Liver (tissue), 9 donors: ENCODE results near the gene SMPD1. TPM values are rescaled to one million over a fixed set of nuclear protein-coding genes. Genes with fewer than 3 reads are reported as not detected.

Source experiments
- DNase-seq: peaks from one replicate; pipeline ENCODE4 v3.0.0-alpha.2; 2017; ENCODE audit warnings: low spot score
- H3K27ac ChIP-seq, 2 donors: one replicate each; pipeline ENCODE4 v1.7.0; 2013; ENCODE audit warnings: inconsistent platforms in 2 of 2, low read length in 2 of 2, control low read depth in 1 of 2, low read depth in 1 of 2, mild to moderate bottlenecking in 1 of 2
- H3K27me3 ChIP-seq, 4 donors: one replicate each; pipeline versions ENCODE4 v1.6.1 to v1.7.0; 2013; ENCODE audit warnings: low read length in 3 of 4, inconsistent platforms in 1 of 4, mild to moderate bottlenecking in 1 of 4, moderate library complexity in 1 of 4; ENCODE audit not compliant: control insufficient read depth in 4 of 4, insufficient read depth in 4 of 4
- H3K36me3 ChIP-seq, 4 donors: one replicate each; pipeline versions ENCODE4 v1.6.1 to v1.7.0; 2013; ENCODE audit warnings: low read length in 3 of 4, mild to moderate bottlenecking in 3 of 4, low read depth in 1 of 4, moderate library complexity in 1 of 4; ENCODE audit not compliant: control insufficient read depth in 4 of 4, insufficient read depth in 3 of 4
- H3K4me1 ChIP-seq, 4 donors: one replicate each; pipeline versions ENCODE4 v1.6.1 to v1.7.0; 2013; ENCODE audit warnings: low read length in 3 of 4, mild to moderate bottlenecking in 3 of 4, moderate library complexity in 1 of 4; ENCODE audit not compliant: control insufficient read depth in 4 of 4, insufficient read depth in 4 of 4
- H3K4me3 ChIP-seq, 3 donors: one replicate each; pipeline versions ENCODE4 v1.6.1 to v1.7.0; 2013; ENCODE audit warnings: low read length in 3 of 3, control low read depth in 1 of 3, low read depth in 1 of 3, mild to moderate bottlenecking in 1 of 3
- H3K9ac ChIP-seq, 2 donors: one replicate each; pipeline ENCODE4 v1.7.0; 2013; ENCODE audit warnings: low read length in 2 of 2, mild to moderate bottlenecking in 2 of 2, moderate library complexity in 2 of 2, control low read depth in 1 of 2, low read depth in 1 of 2
- H3K9me3 ChIP-seq, 4 donors: one replicate each; pipeline versions ENCODE4 v1.6.1 to v1.7.0; 2013; ENCODE audit warnings: low read length in 3 of 4; ENCODE audit not compliant: control insufficient read depth in 4 of 4
- ATF3 ChIP-seq: IDR thresholded peaks from 2 replicates; pipeline ENCODE4 v1.6.1; 2016; ENCODE audit warnings: antibody characterized with exemption
- CTCF ChIP-seq: fragments of 150-350 bp; IDR thresholded peaks from 2 replicates; pipeline ENCODE4 v1.5.1; 2017; ENCODE audit warnings: improper control_type of control experiment, low read depth, low read length; ENCODE audit not compliant: missing input control
- EGR1 ChIP-seq, 2 donors: IDR thresholded peaks; 2 replicates each; pipeline ENCODE4 v1.6.1; 2016 to 2018; ENCODE audit warnings: antibody characterized with exemption in 2 of 2, low read depth in 2 of 2
- FOXA2 ChIP-seq: IDR thresholded peaks from 2 replicates; pipeline ENCODE4 v1.6.1; 2016; ENCODE audit warnings: antibody characterized with exemption
- GABPA ChIP-seq, 2 donors: IDR thresholded peaks in 1 of 2; conservative IDR thresholded peaks in 1 of 2; 2 replicates each; pipeline ENCODE4 v1.6.1; 2016; ENCODE audit warnings: antibody characterized with exemption in 2 of 2, mild to moderate bottlenecking in 1 of 2, moderate library complexity in 1 of 2
- HNF4A ChIP-seq, 2 donors: conservative IDR thresholded peaks; 2 replicates each; pipeline ENCODE4 v1.6.1; 2016; ENCODE audit warnings: antibody characterized with exemption in 2 of 2, mild to moderate bottlenecking in 2 of 2
- HNF4G ChIP-seq: IDR thresholded peaks from 2 replicates; pipeline ENCODE4 v1.6.1; 2016; ENCODE audit warnings: antibody characterized with exemption
- JUND ChIP-seq, 2 donors: IDR thresholded peaks; 2 replicates each; pipeline ENCODE4 v1.6.1; 2016; ENCODE audit warnings: antibody characterized with exemption in 2 of 2
- MAX ChIP-seq: IDR thresholded peaks from 2 replicates; pipeline ENCODE4 v1.6.1; 2016; ENCODE audit warnings: antibody characterized with exemption
- NR2F2 ChIP-seq: IDR thresholded peaks from 2 replicates; pipeline ENCODE4 v1.6.1; 2016; ENCODE audit warnings: antibody characterized with exemption
- RAD21 ChIP-seq, 2 donors: IDR thresholded peaks; 2 replicates each; pipeline ENCODE4 v1.6.1; 2016; ENCODE audit warnings: antibody characterized with exemption in 2 of 2, mild to moderate bottlenecking in 2 of 2
- REST ChIP-seq: IDR thresholded peaks from 2 replicates; pipeline ENCODE4 v1.6.1; 2016; ENCODE audit warnings: antibody characterized with exemption, mild to moderate bottlenecking
- TAF1 ChIP-seq: conservative IDR thresholded peaks from 2 replicates; pipeline ENCODE4 v1.6.1; 2016; ENCODE audit warnings: antibody characterized with exemption, mild to moderate bottlenecking
- ZBTB33 ChIP-seq: IDR thresholded peaks from 2 replicates; pipeline ENCODE4 v1.6.1; 2016; ENCODE audit warnings: antibody characterized with exemption
- WGBS: extraction: QIAGEN DNeasy Blood & Tissue Kit; methylation state at CpG from one replicate; pipeline ENCODE4 v1.1.7; 2013; 5-methylcytosine and 5-hydroxymethylcytosine counted together
- polyA plus RNA-seq, 2 donors: library from polyadenylated mRNA; stranded (reverse) in 1 of 2; unstranded in 1 of 2; fragments of 200-250 nt in 1 of 2; fragments of >200 nt in 1 of 2; fragmentation: Nextera tagmentation in 1 of 2; extraction: Ambion mirVana in 1 of 2; gene quantifications; one replicate each; pipeline versions ENCODE4 v1.2.1 to v1.2.3, GENCODE V29; 2013 to 2015
- total RNA-seq, 2 donors: library from RNA; depleted of rRNA; stranded (reverse); fragments of >200 nt; gene quantifications; one replicate each; pipeline ENCODE4 v1.2.3, GENCODE V29; 2014
- donor health status: healthy.
- donor health status: healthy.
- donor health status: healthy.
- donor health status: healthy.
- donor health status: healthy.

SMPD1 gene
- total and polyA plus RNA-seq, 4 donors: 15.4 to 91.6 (median 45.4) TPM

GRCh38 chr11:6345366-6345765 lies 44.9 kb upstream of the SMPD1 start:
- Histone ChIP-seq H3K9me3 (no peaks in the 10 kb centered on the region), H3K4me3 (no peak overlapping the region), H3K27ac (no peak overlapping the region), H3K4me1 (no peaks in the 10 kb centered on the region), H3K27me3 (no peaks in the 10 kb centered on the region), H3K36me3 (no peaks in the 10 kb centered on the region), H3K9ac (no peak overlapping the region)
- DNase-seq: no peak
- WGBS: 93% methylated on average over 1 of the region's 1 CpG
- TF ChIP-seq JUND (IDR thresholded peaks at IDR 0.05) (no peak), CTCF (no peak), GABPA (IDR thresholded peaks at IDR 0.05 in 1 of 2, conservative IDR thresholded peaks at IDR 0.05 in 1 of 2) (no peak), HNF4A (conservative IDR thresholded peaks at IDR 0.05) (no peak), TAF1 (no peak), HNF4G (no peak)

- Histone ChIP-seq H3K4me1 (peaks cover 3 to 17% (median 14%) of the 10 kb centered on the region in 4 donors), H3K27ac (no peak overlapping the region), H3K9me3 (no peaks in the 10 kb centered on the region), H3K27me3 (no peaks in the 10 kb centered on the region), H3K4me3 (no peak overlapping the region), H3K36me3 (no peaks in the 10 kb centered on the region), H3K9ac (no peak overlapping the region)
- no peak for DNase-seq
- TF ChIP-seq TAF1: no peak
- no peak for TF ChIP-seq MAX
- no peak for TF ChIP-seq REST
- no peak for TF ChIP-seq NR2F2
- no peak for TF ChIP-seq HNF4A (conservative IDR thresholded peaks at IDR 0.05)
- no peak for TF ChIP-seq GABPA (IDR thresholded peaks at IDR 0.05 in 1 of 2, conservative IDR thresholded peaks at IDR 0.05 in 1 of 2)
- TF ChIP-seq ZBTB33: no peak
- TF ChIP-seq RAD21 (IDR thresholded peaks at IDR 0.05): no peak
- TF ChIP-seq ATF3: no peak
- no peak for TF ChIP-seq JUND (IDR thresholded peaks at IDR 0.05)
- no peak for TF ChIP-seq CTCF
- TF ChIP-seq EGR1 (IDR thresholded peaks at IDR 0.05; ENCODE audit: low read depth in 2 of 2): no peak
- no peak for TF ChIP-seq FOXA2
- no peak for TF ChIP-seq HNF4G
These were observed 40.2 kb upstream of the SMPD1 start for GRCh38 chr11:6350043-6350442.
